Activated gamma-delta T cell treated with Interleukin-2 at 50 U/mL for 16 hours (primary cell): ENCODE data around the gene RNF20.
A peak's percentile ranks its signal among the peaks of the same experiment; 100 is the strongest.
"Not testable (repeated sequence)": the region's sequence is repeated elsewhere in the genome, so short reads cannot be mapped to it uniquely, and the experiment has no call there.

Source experiments
- DNase-seq: peaks from one replicate; pipeline ENCODE4 v3.0.0-alpha.2; 2020

Gene RNF20

GRCh38 chr9:101540069-101540468, 6.4 kb downstream of the RNF20 start:
- DNase-seq, result no peak

DNA sequence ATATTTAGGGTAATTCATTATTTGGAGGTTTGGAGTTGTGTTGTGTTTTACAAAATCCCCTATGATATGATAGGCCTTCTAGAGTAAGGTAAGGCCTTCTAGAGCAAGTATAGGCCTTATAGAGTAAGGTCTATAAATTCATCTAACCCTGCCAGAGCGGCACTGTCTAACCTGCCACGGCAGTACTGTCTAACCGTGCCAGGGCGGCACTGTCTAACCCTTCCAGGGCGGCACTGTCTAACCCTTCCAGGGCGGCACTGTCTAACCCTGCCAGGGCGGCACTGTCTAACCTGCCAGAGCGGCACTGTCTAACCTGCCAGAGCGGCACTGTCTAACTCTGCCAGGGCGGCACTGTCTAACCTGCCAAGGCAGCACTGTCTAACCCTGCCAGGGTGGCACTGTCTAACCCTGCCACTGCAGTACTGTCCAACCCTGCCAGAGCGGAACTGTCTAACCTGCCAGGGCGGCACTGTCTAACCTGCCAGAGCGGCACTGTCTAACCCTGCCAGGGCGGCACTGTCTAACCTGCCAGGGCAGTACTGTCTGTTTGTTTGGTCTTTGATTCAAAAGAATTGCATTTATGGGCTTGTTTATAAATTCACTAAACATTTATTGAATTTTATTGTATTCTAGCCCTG, 9.6 kb downstream of the RNF20 start:
- no peak for DNase-seq

- DNase-seq, result not testable (repeated sequence)
Measured at GRCh38 chr9:101549472-101550098, 15.9 kb downstream of the RNF20 start.

- DNase-seq, result no peak
Measured at GRCh38 chr9:101561740-101562139, 28.1 kb downstream of the RNF20 start.

DNA sequence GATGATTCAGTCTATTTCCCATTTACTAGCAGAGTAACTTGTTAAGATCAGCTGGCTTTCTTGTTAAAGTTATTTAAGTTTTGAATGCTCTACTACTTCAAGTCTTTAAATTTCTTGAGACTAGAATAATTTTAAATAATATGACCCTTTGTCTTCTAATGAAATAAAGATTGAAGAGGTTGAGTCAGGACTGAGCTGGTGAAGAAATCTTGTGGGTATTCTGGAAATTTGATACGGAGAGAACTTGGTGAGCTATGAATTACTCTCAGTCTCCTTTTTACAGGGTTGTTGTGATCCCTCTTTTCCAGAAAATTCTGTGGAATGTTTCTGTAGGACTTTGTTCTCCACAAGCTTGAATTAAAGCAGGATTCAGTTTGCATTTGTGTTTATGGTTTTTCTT, 29.3 kb downstream of the RNF20 start:
- no peak for DNase-seq

GRCh38 chr9:101564252-101564651, 30.6 kb downstream of the RNF20 start:
- no peak for DNase-seq

- DNase-seq, result peak; percentile 12
Measured at GRCh38 chr9:101566904-101567724, 33.5 kb downstream of the RNF20 start.

DNA sequence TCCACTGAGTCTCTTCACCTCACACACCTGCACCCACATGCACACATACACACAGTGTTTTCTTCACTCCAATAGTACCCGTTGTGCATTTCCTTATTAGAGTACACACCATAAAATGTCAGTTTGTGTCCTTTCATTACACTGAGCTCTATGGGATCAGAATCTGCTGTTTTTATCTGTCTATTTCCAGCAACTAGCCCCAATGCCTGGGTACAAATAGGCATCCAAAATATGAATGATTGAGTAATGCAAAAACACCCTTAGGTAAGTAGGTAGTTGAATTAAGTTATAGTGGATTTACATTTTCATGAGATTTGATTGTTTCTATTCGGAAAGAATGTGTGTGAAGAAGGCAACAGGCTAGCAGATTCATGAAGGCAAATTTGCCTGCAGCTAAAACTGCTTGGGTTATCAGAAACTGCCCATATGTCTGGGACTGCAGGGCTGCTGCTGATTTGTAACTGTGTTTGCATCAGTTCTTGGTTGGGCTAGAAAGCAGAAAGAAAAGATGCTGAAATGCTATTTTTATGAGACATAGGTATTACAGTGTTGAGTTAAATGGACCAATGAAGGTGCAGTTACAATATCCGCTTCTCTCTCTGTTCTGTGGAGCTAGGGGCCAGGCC, 34.2 kb downstream of the RNF20 start:
- DNase-seq, result no peak

DNA sequence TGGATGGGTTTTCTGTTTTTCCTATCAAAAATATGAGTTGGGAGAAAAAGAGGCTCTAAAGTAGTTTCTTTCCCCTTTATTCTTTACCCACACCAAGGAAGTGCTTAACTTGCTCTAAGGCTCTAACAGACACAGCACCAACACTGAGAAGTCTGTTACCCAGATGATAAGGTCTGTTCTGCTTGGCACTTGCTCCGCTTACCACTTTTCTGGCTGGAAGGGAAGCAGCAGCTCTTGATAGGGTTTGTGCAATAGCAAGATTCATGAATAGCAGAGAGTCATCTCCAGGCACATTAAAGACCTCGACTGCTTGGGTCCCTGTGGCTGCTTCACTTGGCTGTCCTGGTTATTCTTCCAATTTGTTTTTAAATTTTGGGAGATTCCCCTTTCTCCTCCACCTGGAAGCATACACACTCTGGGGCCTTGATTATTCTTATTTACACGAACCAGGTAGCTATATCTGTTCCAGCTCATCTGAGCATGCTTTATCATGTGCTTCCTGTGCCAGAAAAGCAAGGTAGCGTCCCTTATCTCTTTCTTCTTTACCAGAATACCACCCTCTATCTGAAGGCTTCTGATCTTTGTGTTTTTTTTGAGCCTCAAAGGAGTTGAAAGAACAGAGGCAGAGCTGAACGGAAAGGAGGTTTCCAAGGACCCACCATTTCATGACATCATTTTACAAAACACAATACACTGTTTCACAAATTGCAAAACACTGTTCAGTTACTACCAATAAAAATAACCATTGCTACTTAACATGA, 36.3 kb downstream of the RNF20 start:
- no peak for DNase-seq

GRCh38 chr9:101571114-101571513, 37.5 kb downstream of the RNF20 start:
- DNase-seq, result no peak

DNA sequence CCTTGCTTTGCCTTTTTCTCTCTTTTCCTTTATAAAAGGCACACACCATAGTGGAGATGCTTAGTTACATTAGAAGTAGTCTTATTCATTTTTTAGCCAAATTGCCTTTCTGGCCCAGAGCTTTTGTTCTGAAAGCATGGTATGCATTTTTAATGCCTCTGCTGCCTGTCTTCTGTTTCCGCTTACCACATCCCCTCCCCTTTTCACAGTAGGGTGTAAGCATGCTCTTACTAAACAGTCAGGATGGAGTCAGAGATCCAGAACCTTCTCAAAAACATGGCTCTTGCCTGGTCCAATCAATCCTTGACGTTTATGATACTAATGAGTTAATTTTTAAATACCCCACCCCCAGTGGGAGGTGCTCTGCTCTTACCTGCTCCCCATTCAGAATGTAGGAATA, 38.7 kb downstream of the RNF20 start:
- no peak for DNase-seq

DNA sequence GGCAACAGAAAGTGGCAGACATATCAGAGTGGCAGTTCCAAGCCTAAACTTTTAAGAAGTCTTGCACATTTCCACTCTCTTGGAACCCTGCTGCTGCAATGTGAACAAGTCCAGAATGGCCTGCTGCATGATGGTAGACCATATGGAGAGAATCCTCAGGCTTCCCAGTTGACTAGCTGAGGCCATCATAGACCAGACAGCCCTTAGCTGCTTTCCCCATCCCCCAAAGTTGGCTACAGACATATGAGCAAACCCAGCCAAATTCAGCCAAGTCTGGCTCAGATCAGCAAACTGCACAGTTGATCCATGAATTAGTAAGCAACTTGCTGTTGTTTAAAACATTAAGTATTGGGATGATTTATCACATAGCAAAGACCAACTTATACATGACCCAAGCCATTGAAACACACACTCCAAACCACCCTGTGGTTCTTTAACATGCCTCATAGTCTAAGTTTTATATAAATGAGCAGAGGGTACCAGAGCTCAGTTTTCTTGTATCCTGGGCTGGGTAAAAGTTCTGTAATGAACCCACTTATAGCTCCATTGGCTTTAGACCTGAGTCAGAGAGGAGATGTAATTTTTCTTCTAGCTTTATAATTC, 41.2 kb downstream of the RNF20 start:
- DNase-seq, result no peak

DNA sequence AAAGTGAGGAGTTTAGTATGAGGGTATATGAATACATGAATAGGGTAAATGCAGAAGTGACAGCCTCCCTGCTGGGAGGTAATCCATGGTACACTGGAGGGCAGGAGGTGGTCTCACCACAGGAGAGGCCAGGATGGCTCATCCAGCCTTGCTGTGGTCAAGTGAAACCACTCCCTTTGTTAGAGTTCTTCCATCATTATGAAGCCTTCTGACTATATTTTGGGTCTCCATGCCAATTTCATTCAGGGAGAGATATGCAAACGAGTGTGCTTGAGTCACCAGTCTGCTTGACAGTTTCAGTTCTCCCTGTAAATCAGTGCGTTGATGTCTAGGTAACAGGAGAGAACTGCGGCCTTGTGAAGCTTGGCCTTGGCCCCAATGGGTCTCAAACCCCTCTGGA, 44.7 kb downstream of the RNF20 start:
- no peak for DNase-seq

GRCh38 chr9:101579711-101580545, 46.3 kb downstream of the RNF20 start:
- no peak for DNase-seq

DNA sequence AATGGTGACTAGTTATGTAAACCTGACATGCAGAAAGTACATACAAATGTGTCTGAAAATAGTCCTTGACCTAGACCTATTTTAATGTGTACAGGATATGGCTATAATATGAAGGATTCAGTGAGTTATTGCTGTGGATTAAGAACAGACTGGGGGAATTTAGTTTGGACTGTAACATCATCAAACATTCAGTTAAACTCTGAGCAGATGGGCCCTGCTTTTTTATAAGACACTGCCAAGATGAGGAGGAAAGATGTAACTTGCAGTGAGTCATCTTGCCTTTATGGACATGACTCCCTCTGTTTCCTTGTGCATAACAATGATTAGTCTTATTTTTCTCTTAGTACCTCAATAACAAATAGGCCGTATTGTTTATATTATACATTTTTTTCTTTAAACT, 48.9 kb downstream of the RNF20 start:
- DNase-seq, result no peak

- DNase-seq, result no peak
Measured at GRCh38 chr9:101585740-101586139, 52.1 kb downstream of the RNF20 start.

DNA sequence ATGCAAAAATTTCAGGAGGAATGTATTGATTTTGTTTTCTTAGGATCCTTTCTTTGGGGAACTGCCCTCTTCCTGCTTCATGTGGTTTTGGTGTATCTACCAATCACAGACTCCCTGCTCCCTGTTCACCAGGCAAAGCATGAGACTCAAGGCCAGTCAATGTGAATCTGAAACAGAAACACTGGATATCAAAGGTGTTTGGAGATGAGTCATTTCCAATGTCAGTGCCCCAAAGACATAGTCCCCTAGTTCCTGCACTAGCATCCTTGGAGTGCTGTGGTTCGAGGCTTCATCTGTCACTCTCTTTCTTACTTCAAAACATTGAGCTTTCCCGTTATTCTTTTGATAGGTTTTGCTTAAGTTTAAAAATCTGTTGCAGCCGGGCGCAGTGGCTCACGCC, 53.0 kb downstream of the RNF20 start:
- DNase-seq, result no peak

DNA sequence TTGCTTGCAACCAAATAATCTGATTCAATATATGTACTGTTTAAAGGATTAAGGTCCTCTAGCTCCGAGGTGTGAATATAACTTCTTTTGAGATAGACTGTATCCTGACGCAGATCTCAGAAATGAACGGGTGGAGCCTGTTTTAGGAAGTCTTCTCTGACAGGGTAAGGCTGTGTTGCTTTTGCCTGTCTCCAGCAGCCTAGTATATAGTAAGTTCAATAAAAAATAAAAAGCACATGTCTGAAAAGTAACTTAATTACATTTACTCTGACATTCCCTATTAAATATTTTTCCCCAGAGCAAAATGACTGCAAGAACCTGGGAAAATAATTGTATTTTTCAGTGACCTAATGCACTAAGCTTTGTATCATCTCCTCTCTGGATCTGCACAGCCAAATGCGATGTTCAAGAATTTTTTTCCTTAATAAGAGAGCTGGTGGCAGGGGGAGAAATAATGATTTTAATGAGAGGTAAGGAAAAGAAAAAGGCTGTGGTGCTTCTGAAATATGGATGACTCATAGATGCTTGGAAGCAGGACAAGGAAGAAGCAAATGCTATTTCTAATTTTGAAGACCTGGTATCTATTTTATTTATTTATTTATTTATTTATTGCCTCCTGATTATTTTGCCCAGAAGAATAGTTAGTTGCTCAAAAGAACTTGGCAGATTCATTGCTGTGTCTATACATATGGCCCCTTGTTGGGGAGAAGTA, 53.8 kb downstream of the RNF20 start:
- DNase-seq, result no peak

- DNase-seq, result not testable (repeated sequence)
Measured at GRCh38 chr9:101590074-101590473, 56.4 kb downstream of the RNF20 start.

DNA sequence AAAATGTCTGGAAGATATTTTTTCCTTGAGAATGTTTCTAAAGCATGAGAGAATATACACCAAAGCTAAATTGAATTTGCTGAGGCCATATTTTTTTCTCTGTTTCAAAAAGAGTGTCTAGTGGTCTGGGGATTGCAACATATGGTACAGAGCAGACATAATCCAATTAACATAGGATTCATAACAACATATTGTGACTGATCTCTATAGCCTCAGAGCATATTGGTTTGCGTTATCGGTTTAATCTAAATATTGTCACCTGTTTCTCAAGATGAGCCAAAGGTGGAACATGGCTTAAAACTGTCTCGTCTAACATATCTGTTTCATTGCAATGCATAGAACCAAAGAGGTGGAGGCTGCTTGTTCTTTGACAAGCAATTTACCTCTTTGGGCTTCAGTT, 57.2 kb downstream of the RNF20 start:
- DNase-seq, result no peak
